Smooth muscle cell (in vitro differentiated cells): ENCODE data around the gene PTCH1. TPM values are rescaled to one million over a fixed set of nuclear protein-coding genes. Genes with fewer than 3 reads are reported as not detected.

Experiments
- DNase-seq: peaks from one replicate; lab custom pipeline; 2025; ENCODE audit not compliant: unreplicated experiment; lab: John Stamatoyannopoulos, UW
- H2AFZ ChIP-seq: fragments of 200-600 bp; sonication (generic); 2 replicates; pipeline ENCODE4 v1.6.0; 2016; ENCODE audit warnings: antibody characterized with exemption, low read depth, mild to moderate bottlenecking
- H3F3A ChIP-seq: fragments of 200-600 bp; sonication (generic); 2 replicates; pipeline ENCODE4 v1.6.0; 2017; ENCODE audit warnings: antibody characterized with exemption, low read depth
- H3K27ac ChIP-seq: fragments of 200-600 bp; sonication (generic); 2 replicates; pipeline ENCODE4 v1.5.1; 2016; ENCODE audit warnings: low read depth, mild to moderate bottlenecking
- H3K27me3 ChIP-seq: fragments of 200-600 bp; sonication (generic); 2 replicates; pipeline ENCODE4 v1.6.1; 2016; ENCODE audit warnings: low read depth, mild to moderate bottlenecking
- H3K36me3 ChIP-seq: fragments of 200-600 bp; sonication (generic); 2 replicates; pipeline ENCODE4 v1.5.1; 2016; ENCODE audit warnings: low read depth
- H3K4me1 ChIP-seq: fragments of 200-600 bp; sonication (generic); 2 replicates; pipeline ENCODE4 v1.5.1; 2016; ENCODE audit warnings: low read depth
- H3K4me2 ChIP-seq: fragments of 200-600 bp; sonication (generic); 2 replicates; pipeline ENCODE4 v1.6.0; 2016; ENCODE audit warnings: mild to moderate bottlenecking
- H3K4me3 ChIP-seq: fragments of 200-600 bp; sonication (generic); 2 replicates; pipeline ENCODE4 v1.5.1; 2016; ENCODE audit warnings: mild to moderate bottlenecking
- H3K79me2 ChIP-seq: fragments of 200-600 bp; sonication (generic); 2 replicates; pipeline ENCODE4 v1.6.0; 2016; ENCODE audit warnings: low read depth, mild to moderate bottlenecking
- H3K9ac ChIP-seq: fragments of 200-600 bp; sonication (generic); 2 replicates; pipeline ENCODE4 v1.6.0; 2016; ENCODE audit warnings: low read depth
- H3K9me3 ChIP-seq: fragments of 200-600 bp; sonication (generic); replicated peaks from 2 replicates; pipeline ENCODE4 v1.5.1; 2016; ENCODE audit warnings: low read depth
- H4K20me1 ChIP-seq: fragments of 200-600 bp; sonication (generic); 2 replicates; pipeline ENCODE4 v1.6.0; 2016; ENCODE audit warnings: low read depth
- WGBS: methylation state at CpG from one replicate; pipeline ENCODE4 v1.1.7; 2016; ENCODE audit warnings: low lambda C conversion rate; 5-methylcytosine and 5-hydroxymethylcytosine counted together
- polyA plus RNA-seq: library from polyadenylated mRNA; unstranded; fragments of >200 nt; fragmentation: Nextera tagmentation; extraction: Ambion mirVana; gene quantifications from 2 replicates; pipeline ENCODE4 v1.2.1, GENCODE V29; 2016
- total RNA-seq: library from RNA; depleted of rRNA; stranded (reverse); fragments of >200 nt; gene quantifications from 2 replicates; pipeline ENCODE4 v1.2.3, GENCODE V29; 2014
- TF ChIP-seq, protein P1 (sequence below): fragments of 200-600 bp; sonication (generic); IDR thresholded peaks from 2 replicates; pipeline ENCODE4 v1.5.1; 2017; ENCODE audit warnings: borderline replicate concordance, mild to moderate bottlenecking, antibody characterized with exemption; ENCODE audit not compliant: insufficient read depth, poor library complexity, severe bottlenecking

PTCH1 gene
- total and polyA plus RNA-seq, 2 experiments from 2014 or later, result 5.8 to 6.3 TPM

DNA sequence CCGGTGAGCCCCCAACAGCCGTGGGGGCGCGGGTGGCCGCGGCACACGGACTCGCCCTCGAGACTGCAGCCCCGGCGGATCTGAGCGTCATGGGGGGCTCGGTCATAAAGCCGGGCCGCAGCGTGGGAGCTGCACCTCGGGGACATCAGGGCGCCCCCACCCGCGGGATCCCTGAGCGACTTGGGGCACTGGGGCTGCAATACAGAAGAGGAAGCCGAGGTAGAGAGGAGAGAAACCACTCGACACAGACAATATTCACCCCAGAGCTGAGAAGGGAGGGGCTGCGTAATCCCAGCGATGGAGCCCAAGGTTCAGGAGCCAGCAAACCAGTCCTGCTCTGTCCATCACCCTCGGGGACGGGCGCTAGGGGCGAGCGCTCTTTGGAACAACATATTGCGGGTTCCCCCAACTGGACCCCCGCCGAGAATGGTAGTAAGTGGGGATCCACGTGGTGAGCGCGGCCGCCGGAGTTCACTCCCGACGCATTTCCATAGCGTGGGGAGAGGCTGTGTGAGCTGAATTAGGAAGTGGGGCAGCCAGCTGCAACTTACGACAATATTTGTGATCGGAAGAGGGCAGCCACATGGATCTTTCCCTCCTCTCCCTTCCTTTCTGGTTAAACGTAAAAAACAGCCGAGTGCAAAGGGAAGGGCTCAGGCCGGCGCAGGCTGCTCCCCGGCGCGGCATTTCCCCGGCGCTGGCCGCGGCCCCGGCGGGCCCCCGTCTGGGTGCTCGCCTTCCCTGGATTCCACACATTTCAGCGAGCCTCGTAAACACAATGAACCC is 9.9 kb downstream of the PTCH1 start:
- Histone ChIP-seq H2AFZ (peak overlapping the region; percentile 95), H3K4me2 (peak overlapping the region; percentile 96), H3K9me3 (no peaks in the 10 kb centered on the region), H3K27ac (peak overlapping the region; percentile 72), H3F3A (peaks cover 24% of the 10 kb centered on the region), H3K9ac (peak overlapping the region; percentile 75), H3K27me3 (no peaks in the 10 kb centered on the region), H3K79me2 (peaks cover 15% of the 10 kb centered on the region), H4K20me1 (peaks cover 34% of the 10 kb centered on the region), H3K4me3 (peak overlapping the region; percentile 90), H3K4me1 (peaks cover 16% of the 10 kb centered on the region), H3K36me3 (no peaks in the 10 kb centered on the region)
- 1% methylated on average over 55 of the region's 60 CpGs for WGBS
- DNase-seq, result peak; percentile 46
- TF ChIP-seq, protein P1, sequence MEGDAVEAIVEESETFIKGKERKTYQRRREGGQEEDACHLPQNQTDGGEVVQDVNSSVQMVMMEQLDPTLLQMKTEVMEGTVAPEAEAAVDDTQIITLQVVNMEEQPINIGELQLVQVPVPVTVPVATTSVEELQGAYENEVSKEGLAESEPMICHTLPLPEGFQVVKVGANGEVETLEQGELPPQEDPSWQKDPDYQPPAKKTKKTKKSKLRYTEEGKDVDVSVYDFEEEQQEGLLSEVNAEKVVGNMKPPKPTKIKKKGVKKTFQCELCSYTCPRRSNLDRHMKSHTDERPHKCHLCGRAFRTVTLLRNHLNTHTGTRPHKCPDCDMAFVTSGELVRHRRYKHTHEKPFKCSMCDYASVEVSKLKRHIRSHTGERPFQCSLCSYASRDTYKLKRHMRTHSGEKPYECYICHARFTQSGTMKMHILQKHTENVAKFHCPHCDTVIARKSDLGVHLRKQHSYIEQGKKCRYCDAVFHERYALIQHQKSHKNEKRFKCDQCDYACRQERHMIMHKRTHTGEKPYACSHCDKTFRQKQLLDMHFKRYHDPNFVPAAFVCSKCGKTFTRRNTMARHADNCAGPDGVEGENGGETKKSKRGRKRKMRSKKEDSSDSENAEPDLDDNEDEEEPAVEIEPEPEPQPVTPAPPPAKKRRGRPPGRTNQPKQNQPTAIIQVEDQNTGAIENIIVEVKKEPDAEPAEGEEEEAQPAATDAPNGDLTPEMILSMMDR, result no peak

DNA sequence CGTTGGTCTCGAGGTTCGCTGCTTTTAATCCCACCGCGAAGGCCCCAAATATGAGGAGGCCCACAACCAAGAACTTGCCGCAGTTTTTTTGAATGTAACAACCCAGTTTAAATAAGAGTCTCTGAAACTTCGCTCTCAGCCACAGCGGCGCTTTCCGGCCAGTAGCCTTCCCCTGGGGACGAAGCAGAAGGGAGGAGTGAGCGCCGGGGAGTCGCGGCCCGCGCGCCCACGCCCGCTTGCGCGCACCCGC is 10.4 kb downstream of the PTCH1 start:
- H4K20me1 ChIP-seq, result peaks cover 39% of the 10 kb centered on the region
- peak overlapping the region; percentile 72 for H3K27ac ChIP-seq
- H3K9ac ChIP-seq, result peak overlapping the region; percentile 75
- TF ChIP-seq, protein P1, result no peak
- no peaks in the 10 kb centered on the region for H3K9me3 ChIP-seq
- 0% methylated on average over 23 of the region's 23 CpGs for WGBS
- no peak for DNase-seq
- H3F3A ChIP-seq, result peaks cover 24% of the 10 kb centered on the region
- H3K4me2 ChIP-seq, result peak overlapping the region; percentile 96
- H2AFZ ChIP-seq, result peak overlapping the region; percentile 95
- H3K36me3 ChIP-seq, result no peaks in the 10 kb centered on the region
- H3K4me1 ChIP-seq, result peaks cover 16% of the 10 kb centered on the region
- H3K79me2 ChIP-seq, result peaks cover 20% of the 10 kb centered on the region
- no peaks in the 10 kb centered on the region for H3K27me3 ChIP-seq
- H3K4me3 ChIP-seq, result peak overlapping the region; percentile 90

DNA sequence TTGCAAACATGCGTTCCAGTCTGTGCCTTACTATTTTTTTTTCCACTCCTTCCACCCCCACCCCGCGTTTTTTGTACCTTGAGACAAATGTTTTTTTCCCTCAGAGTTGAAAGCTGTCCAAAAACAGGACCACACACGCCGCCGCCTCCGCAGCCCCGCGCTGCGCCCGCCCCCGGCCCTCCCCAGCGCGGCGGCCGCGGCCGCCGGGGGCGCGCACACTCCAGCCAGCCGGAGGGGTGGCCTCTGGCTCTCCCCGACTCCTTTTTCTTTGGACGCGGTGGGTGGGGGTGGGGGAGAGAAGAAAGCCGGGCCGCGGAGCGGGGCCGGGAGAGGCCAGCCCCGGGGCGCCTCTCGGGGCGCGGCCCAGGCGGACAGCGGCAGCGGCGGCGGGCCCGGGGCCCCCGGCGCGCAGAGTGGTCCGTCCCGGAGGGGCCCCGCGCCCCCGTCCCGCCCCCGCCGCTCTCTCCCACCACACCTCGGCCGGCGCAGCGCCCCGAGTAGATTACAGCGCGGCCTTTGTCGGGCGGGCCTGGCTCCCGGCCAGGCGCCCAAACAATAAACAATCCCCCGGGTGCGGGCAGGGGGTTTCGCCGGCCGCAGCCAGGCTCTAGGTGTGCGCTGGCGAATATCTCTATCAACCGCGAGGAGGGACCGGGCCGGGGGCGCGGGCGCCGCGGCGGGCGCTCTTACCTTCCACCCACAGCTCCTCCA is 10.9 kb downstream of the PTCH1 start:
- Histone ChIP-seq H3F3A (peaks cover 24% of the 10 kb centered on the region), H3K27ac (peak overlapping the region; percentile 72), H4K20me1 (peaks cover 44% of the 10 kb centered on the region), H3K4me1 (peaks cover 16% of the 10 kb centered on the region), H2AFZ (peak overlapping the region; percentile 95), H3K79me2 (peaks cover 20% of the 10 kb centered on the region), H3K9ac (peak overlapping the region; percentile 75), H3K27me3 (no peaks in the 10 kb centered on the region), H3K9me3 (no peaks in the 10 kb centered on the region), H3K36me3 (no peaks in the 10 kb centered on the region), H3K4me2 (peak overlapping the region; percentile 96), H3K4me3 (peak overlapping the region; percentile 90)
- TF ChIP-seq, protein P1, result no peak
- WGBS, result under 1% methylated on average over 27 of the region's 81 CpGs
- peak; percentile 18 for DNase-seq
